GM23248 (cell line): ENCODE measurements around the gene PLCB4.

Experiments
- EZH2 ChIP-seq: fragments of 200-600 bp; sonication (generic); IDR thresholded peaks from 2 replicates; pipeline ENCODE4 v1.6.1; 2018; ENCODE audit warnings: antibody characterized with exemption, mild to moderate bottlenecking; ENCODE audit not compliant: insufficient read depth, poor library complexity, severe bottlenecking
- EZH2phosphoT487 ChIP-seq: fragments of 200-600 bp; sonication (generic); IDR thresholded peaks from 2 replicates; pipeline ENCODE4 v1.6.1; 2018; ENCODE audit warnings: antibody characterized with exemption, moderate library complexity, mild to moderate bottlenecking, low read depth; ENCODE audit not compliant: insufficient read depth

- TF ChIP-seq EZH2, result no peak
- TF ChIP-seq EZH2phosphoT487, result no peak
These were observed 164.9 kb downstream of the PLCB4 start for GRCh38 chr20:9233804-9234203.
